ENCODE measurements around the gene LRRC58.
"Not testable (repeated sequence)": the region's sequence is repeated elsewhere in the genome, so short reads cannot be mapped to it uniquely, and the experiment has no call there.

Gene LRRC58

DNA sequence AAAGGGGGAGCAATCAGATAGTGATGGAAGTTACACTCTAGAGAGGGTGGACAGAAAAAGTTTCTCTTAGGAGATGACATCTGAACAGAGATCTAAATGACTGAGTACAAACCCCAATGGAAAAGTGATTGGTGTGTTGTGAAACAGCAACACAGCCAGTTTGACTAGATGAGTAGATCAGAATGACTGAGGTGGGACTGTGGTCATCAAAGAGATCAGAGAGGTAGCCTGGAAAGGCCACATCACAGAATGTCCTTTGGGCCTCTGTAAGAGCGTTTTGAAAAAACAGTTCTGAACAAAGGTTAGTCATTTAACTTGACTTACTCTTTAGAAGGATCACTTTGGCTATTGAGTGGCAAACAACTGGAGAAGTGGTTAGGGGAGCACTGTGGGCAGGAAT, 10.6 kb downstream of the LRRC58 start:
- DNase-seq = no peak

DNA sequence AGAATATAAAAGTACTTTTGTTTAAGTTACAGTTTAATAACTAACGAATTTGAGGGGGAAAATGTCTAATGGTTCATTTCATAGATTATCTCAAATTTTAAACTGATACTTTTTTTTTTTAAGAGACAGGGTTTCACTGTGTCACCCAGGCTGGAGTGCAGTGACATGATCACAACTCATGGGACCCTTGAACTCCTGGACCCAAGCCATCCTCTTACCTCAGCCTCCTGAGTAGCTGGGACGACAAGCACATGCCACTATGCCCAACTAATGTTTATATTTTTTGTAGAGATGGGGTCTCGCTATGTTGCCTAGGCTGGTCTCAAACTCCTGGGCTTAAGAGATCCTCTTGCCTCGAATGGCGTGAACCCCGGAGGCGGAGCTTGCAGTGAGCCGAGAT, 16.5 kb downstream of the LRRC58 start:
- DNase-seq = no peak

DNA sequence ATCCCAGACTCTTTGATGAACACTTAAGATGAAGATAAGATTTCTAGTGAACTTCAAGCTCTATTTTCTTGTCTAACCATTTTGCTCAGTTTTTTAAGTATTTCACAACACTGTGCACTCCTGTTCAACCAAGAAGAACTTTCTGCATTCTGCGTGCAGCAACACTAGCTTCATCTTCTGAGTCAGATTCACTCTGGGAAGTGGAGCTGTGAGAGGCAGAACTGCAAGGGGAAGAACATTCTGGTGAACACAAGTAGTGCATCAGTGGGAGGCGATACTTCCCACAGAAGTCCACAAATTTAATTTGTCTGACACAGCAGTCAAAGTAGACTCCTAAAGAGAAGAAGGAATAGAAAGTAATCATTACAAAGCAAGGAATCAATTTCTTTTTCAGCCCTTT, 18.1 kb downstream of the LRRC58 start:
- no peak for DNase-seq

DNA sequence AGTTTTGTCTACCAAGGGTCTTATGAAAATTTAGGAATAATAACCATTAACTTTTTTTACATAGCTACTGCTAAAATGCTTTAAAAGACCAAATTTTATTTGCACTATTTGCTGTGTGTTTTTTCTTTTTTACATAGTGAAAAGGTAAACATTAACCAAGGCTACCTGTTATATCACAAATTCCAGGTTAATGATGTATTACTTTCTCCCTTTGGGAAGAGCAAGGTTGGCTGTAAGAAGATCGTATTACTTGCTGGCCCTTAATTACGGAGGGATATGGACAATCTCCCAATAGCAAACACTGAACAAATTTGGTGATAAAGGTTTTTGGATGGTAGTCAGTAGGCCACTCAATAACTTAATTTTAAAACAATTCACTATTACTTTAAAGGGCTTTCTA, 22.4 kb downstream of the LRRC58 start:
- DNase-seq = no peak

DNA sequence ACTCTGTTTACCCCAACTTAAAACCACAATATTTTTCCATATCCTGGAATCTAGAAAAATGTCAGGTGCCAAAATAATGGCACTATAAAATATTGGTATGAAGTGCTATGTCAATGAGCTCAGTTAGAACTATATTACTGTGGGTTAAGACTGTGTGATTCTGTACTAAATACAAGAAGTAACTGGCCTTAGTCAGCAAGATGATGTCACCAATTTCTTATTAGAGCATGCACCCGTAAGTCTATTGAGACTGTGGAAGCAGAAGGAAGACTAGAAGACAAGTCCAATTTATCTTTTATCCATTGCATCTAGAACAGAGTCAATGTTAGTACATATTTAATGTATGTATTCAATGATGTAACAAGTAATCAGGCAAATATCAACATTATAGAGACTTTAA, 25.0 kb downstream of the LRRC58 start:
- no peak for DNase-seq

DNA sequence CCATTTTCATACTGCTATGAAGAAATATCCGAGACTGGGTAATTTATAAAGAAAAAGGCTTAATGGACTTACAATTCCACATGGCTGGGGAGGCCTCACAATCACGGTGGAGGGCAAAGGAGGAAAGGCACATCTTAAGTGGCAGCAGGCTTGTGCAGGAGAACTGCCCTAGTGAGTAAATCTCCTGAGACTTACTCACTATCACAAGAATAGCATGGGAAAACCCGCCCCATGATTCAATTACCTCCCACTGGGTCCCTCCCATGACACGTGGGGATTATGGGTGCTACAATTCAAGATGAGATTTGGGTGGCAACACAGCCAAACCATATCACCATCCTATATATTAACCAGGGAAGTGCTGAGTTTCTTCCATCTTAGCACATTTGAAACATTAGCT, 25.4 kb downstream of the LRRC58 start:
- DNase-seq = not testable (repeated sequence)

DNA sequence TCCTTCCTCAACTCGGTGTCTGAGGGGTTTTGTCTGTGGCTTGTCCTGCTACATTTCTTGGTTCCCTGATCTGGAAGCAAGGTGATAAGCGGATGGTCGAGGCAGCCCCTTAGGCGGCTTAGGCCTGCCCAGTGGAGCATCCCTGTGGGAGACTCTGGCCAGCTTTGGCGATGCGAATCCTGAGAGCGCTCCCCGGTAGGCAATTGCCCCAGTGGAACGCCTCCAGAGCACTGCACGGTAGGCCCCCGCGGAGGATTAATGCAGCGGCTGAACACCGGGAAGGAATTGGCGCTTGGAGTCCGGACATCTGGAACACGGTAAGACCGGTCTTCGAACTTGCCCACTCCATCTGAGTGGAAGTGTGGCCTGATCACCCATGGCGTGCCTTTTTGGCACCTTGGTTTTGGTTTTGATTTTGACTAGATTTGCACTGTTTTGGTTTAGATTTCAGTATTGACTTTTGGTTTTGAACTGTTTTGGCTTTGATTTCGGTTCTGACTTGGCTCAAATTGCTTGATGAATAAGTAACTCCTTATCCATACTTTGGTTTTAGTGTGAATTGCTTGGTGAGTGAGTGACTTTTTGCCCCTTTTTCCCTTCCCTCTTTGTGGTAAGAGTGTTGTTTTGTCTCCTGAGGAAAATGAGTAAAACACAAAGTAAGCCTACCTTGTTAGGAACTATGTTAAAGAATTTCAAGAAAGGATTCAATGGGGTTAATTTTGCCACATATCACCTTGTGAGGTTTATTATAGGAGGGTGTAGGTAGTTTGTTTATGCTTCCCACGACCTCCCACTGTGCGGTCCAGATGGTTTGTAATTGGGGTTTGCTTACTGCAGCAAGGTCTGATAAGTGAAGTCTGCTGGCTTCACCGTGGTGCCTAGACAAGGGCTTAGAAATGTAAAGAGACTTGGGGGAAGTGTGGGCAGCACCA, 37.0 kb downstream of the LRRC58 start:
- no peak for DNase-seq

DNA sequence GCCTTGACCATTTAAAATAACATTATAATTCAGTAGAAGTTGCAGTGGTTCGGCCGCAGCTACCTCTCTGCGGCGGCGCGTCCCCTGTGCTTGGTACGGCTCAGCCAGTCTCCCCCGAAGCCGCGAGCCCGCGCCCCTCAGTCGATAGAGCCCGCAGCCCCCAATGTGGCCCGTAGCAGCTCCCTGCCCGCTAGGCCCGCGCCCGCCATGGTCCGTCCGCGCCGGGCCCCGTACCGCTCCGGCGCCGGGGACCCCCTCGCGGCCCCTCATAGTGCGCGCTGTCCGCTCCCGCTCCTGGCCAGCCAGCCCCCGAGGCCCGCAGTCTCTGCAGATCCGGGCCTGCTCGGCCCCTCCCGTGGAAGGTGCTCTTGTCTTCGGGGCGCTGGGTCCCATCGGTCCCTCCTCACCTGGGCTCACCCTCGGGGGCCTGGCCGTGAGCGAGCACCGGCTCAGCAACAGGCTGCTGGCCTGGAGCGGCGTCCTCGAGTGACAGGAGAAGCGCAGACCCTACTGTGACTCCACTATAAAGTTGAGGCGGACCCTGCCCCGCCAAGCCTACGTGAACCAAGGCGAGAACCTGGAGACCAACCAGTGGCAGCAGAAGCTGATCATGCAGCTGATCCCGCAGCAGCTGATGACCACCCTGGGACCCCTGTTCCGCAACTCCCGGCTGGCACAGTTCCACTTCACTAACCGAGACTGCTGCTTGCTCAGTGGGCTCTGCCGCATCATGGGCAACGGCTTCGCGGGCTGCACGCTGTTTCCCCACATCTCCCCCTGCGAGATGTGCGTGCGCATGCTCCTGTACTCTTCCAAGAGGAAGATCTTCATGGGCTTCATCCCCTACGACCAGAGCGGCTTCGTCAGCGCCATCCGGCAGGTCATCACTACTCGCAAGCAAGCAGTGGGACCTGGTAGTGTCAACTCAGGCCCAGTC, 42.4 kb downstream of the LRRC58 start:
- DNase-seq = no peak

DNA sequence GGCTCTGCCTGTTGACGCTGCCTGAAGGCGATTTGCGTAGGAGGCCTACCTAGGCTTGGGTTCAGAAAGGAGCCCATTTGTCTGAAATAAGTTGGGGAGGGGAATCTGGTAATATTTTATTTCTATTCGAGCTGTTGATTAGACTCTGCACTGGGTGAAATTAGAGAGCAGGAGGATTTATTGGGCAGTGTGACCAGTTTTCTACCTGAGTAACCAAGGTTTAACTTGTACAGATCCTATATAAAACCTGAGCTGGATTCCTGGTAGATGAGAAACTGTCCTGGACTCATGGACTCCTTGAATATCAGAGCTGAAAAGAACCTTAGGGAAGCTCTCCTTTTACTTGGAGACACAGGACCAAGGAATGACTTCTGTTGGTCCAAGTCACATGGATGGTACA, 44.5 kb downstream of the LRRC58 start:
- no peak for DNase-seq

DNA sequence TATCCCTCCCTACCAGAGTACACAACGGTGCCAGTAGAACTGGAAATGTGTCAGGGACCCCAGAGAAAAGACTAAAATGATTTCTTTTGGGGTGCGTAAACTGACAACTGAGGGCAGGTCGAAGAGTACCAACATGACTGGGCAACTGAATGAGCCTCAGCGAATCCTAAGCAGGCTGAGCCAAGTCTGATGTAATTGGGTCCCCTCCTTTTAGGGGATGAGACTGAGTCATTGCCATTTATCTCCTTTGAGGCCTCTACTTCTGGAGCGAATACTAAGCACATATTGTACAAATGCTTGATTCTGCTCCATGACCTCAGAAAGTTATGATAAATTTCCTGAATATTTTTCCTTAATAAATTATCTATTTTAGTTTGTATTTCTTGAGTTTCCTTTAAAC, 46.8 kb downstream of the LRRC58 start:
- DNase-seq = no peak

DNA sequence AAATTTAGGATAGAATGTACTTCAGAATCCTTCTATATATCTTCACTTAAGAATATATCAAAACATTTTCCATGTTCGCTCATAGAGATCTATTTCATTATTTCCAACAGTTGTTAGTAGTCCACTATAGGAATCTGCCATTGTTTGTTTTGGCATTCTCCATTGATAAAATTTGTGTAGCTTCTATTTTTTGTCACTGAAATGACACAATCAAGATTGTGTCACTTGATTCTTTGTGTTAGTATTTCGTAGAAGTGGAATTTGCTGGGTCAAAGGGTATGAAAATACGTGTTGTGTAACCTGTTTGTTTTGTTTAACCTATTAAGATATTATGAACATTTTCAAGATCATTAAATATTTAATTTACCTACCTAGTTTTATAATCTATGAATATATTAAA, 48.2 kb downstream of the LRRC58 start:
- DNase-seq = no peak

DNA sequence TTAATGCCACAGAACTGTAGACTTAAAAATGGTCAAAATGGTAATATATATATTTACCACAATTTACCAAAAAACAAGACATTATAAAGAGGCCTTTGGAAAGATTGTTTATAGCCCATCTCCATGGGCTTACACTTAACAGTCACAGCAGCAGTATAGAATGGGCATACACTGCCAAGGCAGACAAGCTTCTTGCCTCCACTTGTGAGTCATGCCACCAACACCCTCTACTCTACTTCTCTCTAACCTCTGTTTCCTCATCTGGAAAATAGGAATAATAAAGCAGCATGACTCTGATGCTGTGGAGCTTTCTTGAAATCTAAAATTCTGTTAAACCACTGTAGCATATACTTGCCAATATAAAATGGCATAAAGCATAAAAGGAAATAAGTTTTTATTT, 49.8 kb downstream of the LRRC58 start:
- no peak for DNase-seq

DNA sequence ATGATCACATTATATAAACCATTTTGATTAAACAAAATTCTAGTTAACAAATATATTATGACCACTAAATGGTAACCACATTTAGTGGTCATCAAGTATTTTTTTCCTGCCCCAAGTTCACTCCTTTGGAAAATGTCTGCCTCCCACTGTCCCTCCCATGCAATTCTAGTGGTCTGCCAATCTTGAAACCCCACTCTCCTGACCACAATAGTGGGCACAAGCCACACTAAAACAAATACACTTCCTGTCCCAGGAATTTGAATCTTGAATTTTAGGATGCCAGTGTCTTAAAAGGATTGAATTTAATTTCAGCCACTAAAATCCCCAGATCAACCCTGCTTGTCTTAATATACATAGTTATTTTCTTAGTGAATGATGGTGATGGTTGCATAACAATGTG, 50.2 kb downstream of the LRRC58 start:
- no peak for DNase-seq

DNA sequence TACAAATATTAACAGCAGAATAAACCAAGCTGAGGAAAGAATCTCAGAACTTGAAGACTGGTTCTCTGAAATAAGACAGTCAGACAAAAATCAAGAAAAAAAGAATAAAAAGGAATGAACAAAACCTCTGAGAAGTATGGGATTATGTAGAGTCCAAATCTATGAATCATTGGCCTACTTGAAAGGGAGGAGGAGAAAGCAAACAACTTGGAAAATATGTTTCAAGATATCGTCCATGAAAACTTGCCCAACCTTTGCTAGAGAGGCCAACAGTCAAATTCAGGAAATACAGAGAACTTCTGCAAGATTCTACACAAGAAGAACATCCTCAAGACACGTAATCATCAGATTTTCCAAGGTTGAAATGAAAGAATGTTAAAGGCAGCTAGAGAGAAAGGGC, 57.6 kb downstream of the LRRC58 start:
- DNase-seq = not testable (repeated sequence)

DNA sequence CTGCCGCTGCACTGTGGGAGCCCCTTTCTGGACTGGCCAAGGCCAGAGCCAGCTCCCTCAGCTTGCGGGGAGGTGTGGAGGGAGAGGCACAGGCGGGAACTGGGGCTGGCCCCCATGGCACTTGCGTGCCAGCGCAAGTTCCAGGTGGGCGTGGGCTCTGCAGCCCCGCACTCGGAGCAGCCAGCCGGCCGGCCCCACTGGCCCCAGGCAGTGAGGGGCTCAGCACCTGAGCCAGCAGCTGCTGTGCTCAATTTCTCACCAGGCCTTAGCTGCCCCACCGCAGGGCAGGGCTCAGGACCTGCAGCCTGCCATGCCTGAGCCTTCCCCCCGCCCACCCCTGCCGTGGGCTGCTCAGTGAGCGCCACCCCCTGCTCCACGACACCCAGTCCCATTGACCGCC, 59.5 kb downstream of the LRRC58 start:
- DNase-seq = no peak

DNA sequence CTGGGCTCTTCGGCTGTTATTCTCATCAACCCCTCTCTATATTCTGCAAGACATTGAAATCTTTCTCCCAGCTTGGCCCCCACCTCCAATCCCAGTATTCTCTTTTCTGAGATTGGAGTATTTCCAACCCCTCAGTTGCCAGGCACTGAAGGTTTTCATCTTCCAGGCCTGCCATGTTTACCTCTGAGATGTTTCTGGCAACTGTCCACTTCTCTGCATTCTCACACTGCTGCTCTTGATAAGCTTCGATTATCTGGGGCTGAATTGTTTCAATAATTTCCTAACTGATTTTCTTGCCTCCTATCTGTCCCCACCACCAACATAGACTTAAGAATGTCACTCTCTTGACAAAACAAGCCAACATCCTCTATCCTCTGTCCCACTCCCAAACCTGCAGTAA, 62.7 kb downstream of the LRRC58 start:
- no peak for DNase-seq

DNA sequence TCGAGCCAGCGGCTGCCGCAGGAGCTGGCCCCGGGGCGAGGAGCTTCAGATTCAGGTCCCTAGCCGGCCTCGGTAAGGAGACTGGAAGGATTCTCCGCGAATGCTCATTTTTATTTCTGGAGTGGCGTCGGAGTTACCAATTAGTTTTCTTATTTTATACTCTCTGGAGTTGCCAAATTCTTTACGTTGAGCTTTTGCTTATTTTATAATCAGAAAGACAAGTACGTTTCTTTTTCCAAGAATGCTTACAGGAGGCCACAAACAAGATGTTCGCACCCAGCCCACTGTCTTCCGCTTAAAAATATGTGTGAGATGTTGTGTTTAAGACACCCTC, 63.7 kb downstream of the LRRC58 start:
- no peak for DNase-seq

DNA sequence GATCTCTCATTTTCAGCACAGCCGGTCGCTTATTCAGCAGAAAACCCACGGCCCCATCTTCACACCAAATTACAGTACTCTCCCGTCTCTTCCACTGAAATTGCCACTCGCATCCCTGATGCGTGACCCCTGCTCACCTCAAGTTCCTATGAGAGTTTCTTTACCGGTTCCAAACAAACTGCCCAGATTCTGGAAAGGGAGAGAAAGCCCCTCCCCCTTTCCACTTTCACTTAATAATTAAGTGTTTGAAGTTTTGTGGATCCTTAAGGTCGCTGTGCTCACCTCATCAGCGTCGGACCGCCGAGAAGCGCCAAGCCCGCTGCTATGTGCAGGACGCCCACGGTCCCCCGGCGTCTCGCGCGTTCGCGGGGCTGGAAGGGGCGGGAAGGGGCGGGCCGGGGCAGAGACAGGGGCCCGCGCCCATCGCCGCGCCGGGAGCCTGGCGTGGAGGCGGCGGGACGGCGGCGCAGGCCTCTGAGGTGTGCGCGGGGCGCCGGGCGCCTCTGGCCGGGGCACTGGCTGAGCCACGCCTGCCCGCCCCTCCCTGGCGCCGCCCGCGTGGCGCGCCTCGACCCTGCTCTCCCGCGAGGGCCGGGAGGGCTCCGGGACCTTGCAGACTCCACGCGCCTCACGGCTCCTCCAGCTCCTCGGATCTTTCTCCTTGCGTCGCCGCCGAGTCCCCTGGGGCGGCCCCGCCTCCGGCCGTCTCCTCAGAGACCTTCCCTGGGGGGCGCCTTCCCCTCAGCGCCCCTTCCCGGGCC, 64.2 kb downstream of the LRRC58 start, which contains the start of gene GPR156:
TSS of gene GPR156 (minus strand) at position 476 of the 761 bp plus-strand sequence. CDS start 41,124 bp downstream, outside the sequence.
- peak; percentile 17 for DNase-seq

DNA sequence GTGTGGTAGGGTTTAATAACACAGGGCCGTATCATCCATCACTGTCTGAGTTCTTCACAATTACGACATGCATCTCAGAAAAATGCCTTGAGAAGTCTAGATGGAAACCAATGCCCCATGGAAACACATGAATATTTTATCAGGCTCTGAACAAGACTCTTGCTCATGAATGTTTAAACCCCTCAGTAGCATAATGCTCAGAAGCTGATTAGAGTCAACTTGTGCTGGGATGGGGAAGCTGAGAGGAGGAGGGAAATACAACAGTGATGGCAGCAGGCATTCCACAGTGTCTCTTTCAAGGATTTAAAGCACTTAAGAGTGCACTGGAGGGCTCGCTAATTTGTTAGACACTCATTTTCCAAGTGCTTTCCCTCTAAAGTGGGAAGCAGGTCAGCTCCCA, 67.9 kb downstream of the LRRC58 start:
- DNase-seq = no peak

DNA sequence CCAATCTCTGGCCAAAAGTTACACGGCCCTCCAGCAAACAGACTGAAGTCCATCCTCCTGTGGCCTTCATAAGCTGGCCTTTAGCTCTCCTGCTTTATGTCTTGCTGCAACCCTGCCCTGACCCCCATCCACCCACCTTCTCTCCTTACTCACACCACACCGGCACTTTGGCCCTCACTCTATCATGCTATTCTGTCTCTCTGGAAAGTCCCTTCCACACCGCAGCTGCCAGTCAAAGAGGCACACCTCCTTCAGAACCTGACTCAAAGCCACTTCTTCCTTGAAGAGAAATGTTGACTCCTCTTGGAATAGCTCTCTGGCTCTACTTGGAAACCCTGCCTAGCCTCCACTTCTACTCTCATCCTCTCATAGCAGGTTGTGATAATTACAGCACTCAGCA, 68.6 kb downstream of the LRRC58 start:
- no peak for DNase-seq

DNA sequence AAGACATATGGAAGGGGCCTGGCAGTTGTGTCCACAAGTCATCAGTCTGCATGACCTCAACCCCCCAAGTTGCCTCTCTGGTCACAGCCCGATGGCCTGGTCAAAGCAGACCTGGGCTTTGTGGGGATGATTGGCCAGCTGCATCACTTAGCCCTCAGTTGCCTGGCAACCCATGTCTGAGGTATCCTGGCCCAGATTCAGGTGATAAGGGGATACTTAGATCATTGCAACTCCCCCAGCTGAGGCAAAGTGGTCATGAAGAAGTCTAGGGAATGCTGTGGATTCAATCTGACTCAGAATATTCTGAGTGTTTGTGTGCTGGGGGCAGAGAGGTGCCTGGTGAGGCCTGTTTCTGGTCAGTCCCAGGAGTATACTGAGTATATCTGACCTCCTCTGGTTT, 69.1 kb downstream of the LRRC58 start:
- no peak for DNase-seq

DNA sequence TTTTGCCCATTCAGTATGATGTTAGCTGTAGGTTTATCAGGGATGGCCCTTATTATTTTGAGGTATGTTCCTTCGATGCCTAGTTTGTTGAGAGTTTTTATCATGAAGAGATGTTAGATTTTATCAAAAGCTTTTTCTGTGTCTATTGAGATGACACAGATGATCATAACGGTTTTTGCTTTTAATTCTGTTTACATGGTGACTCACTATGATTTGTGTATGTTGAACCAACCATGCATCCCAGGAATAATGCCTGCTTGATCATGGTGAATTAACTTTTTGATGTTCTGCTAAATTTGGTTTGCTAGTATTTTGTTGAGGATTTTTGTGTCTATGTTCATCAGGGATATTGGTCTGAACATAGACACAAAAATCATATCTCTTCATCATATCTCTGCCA, 72.4 kb downstream of the LRRC58 start:
- no peak for DNase-seq

DNA sequence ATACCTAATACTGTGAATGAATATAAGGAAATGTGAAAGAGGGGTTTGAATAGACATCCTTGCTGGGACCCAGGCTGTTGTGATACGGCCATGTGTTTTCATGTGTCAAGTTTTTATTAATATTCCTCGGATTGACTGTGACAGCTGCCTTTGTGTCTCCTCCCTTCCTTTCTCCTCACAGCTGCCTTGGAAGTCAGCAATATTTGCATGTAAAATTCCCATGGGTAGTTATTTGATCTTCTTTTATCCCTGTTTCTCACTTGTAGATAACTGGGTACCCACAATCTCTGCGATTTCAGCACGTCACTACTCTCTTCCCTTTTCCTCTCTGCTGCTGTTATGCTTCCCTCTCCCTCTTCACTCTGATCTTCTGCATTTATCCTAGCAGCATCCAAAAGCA, 73.5 kb downstream of the LRRC58 start:
- DNase-seq = no peak
